Activated T-cell treated with anti-CD3 and anti-CD28 coated beads for 4 hours (primary cell): Measurements from ENCODE around the gene DLG2.
"Not testable (repeated sequence)": the region's sequence is repeated elsewhere in the genome, so short reads cannot be mapped to it uniquely, and the experiment has no call there.

ENCODE experiments used
- DNase-seq: peaks from one replicate; pipeline ENCODE4 v3.0.0-alpha.2; 2020

DLG2 gene

DNA sequence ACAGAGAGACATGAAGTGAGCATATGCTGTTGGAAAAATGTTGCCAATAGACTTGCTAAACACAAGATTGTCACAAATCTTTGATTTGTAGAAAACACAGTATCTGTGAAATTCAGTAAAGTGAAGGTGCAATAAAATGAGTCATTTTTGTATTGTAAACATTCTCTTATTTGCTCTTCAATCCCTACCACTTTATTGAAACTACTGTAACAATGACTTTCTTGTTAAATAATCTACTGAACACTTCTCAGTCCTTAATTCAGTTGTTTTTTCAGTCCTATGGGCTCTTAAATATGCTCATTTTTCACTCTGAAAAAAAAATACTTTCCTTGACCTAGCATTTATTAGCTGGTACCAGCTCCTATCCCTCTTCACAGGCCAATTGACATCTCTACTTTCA, 531.9 kb downstream of the DLG2 start:
- no peak for DNase-seq

- DNase-seq = no peak
Observed at GRCh38 chr11:85094795-85095194, 532.3 kb downstream of the DLG2 start.

GRCh38 chr11:85089654-85090053, 537.5 kb downstream of the DLG2 start:
- DNase-seq = no peak

DNA sequence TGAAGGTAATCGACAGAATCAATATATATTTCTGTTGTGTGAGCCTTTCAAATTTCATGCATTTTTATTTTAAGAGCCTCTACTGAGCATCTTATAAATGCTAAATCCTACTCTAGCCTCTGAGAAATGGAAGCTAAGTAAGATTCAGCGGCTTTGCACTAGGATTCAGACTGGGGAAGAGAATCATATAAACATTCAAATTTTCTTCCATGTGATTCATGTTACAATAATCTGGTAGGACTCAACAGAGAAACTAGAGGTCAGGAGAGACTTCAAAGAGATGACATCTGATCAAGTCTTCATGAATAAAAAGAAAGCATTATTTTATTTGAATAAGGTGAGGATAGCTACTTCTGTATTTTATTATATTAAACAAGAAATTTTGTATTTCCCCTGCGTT, 538.9 kb downstream of the DLG2 start:
- no peak for DNase-seq

- no peak for DNase-seq
Observed at GRCh38 chr11:85086504-85087284, 540.5 kb downstream of the DLG2 start.

- DNase-seq = no peak
Observed at GRCh38 chr11:85076535-85077330, 550.4 kb downstream of the DLG2 start.

- DNase-seq = no peak
Observed at GRCh38 chr11:85062659-85063058, 564.5 kb downstream of the DLG2 start.

DNA sequence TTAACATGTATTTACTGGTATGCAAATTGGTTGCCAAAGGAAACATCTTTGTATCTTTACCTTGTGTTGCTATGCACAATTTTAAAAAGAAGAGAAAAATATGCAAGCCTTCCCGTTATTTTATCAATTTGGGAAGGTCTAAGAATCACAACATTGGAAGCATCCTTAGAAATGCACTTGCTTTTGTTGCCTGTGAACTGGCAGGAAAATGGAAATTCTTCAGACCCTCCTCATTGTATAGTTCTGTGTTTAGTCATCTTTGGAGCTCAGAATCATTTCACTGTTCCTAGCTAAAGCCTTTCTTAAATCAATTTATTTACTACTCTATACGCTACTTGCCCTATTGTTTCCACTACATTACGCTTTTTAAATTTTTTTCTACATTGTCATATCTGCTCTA, 574.5 kb downstream of the DLG2 start:
- no peak for DNase-seq

- no peak for DNase-seq
Observed at GRCh38 chr11:85048801-85049200, 578.3 kb downstream of the DLG2 start.

GRCh38 chr11:85045716-85046115, 581.4 kb downstream of the DLG2 start:
- DNase-seq = no peak

- DNase-seq = no peak
Observed at GRCh38 chr11:85044911-85045310, 582.2 kb downstream of the DLG2 start.

- DNase-seq = no peak
Observed at GRCh38 chr11:85042361-85042760, 584.8 kb downstream of the DLG2 start.

DNA sequence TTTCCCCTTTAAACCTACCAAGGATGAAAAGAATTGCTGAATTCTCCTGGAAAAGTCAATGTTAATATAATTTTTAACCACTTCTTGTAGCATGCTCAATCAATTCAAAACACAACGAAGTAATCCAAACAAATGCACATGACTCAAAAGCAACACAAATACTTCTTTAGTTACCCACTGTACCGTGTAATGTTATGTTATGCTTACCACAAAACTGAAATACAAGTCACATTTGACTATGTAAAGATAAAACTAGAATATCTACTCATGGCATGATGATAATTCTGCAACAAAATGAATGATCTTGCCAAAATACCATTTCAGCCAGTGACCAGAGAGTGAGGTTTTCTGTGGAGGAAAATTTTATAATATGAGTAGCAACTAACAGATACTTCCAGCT, 587.0 kb downstream of the DLG2 start:
- no peak for DNase-seq

DNA sequence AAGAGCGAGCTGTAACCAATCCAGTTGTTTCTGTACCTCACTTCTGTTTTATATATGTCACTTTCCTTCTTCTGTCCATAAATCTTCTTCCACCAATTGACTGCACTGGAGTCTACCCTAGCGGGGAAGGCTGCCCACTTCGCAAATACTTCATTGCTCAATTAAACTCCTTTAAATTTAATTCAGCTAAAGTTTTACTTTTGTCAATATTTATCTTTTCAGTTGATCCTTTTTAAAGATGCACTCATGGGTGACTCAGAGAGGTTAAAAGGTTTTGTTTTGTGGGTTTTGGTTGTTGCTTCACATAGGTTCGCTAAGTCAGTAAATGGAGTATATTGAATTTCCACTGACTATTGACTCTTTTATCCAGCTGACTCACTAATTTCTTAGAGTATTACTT, 597.2 kb downstream of the DLG2 start:
- DNase-seq = no peak

DNA sequence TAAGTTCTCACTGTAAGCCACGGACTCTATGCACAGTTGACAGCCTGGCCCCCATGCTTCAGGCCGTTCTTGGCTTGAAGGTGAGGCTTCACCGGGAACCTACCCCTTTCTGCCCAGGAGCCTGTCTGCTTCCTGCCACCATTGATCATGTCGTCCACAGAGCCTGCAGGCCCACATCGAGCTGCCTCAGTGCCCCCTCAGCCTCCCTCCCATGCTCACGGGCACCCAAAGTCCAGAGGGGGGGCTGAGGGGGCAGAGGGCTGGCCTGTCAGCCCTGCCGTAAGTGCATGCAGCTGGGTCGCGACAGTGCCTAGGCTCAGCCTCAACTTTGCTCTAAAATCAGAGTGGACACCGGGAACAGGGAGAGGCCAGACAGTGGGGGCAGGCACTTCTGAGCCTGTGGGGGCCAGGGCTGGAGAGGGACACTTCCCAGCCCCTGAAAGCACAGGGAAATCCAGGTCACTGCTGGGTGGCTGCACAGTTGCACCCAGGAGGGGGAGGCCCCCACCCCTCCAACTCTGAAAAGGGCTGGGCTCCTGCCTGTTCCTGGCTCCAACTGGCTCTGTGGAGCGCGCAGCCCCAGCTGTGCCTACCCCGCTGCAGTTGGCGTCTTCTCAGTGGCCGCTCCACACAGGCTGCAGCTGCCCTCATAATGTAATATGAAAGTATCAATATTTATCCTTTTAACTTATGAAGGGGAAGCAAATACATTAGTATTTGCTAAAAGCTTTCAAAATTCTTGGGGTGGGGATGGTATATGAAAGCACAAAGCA, 598.6 kb downstream of the DLG2 start:
- DNase-seq = no peak

GRCh38 chr11:85027346-85027745, 599.8 kb downstream of the DLG2 start:
- no peak for DNase-seq

GRCh38 chr11:85021058-85021457, 606.1 kb downstream of the DLG2 start:
- no peak for DNase-seq

DNA sequence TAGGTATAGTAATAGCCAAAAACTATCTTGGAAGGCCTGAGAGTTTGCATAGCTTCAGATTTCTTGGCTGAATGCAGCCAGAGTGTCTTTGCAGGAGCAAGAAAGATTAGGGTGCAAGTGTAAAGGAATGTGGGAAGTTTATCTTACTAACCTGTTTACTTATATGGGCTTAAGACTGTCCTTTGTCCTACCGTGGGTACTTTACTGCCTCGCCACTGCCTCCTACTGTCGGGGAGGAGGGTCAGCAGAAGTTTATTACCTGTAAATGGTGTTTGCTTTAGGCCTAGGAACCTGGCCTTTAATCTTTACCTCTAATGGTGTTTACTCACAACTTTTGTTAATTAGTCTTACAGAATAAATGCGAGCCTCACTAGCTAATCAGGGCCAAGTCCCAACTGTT, 633.8 kb downstream of the DLG2 start:
- no peak for DNase-seq

DNA sequence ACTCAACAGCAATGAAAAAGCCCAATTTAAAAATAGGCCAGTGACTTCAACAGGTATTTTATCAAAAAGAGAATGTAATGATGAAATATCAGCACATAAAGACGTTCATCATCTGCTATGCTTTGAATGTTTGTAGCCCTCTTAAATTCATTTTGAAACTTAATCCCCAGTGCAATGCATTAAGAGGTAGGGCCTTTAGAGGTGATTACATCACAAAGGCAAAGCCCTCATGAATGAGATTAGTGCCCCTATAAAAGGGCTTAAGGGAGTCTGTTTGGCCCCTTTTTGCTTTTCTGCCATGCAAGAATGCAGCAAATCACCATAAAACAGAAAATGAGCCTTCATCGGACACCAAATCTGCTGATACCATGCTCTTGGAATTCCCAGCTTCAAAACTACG, 637.0 kb downstream of the DLG2 start:
- DNase-seq = no peak

GRCh38 chr11:84987686-84988187, 639.4 kb downstream of the DLG2 start:
- DNase-seq = not testable (repeated sequence)

GRCh38 chr11:84981301-84981700, 645.8 kb downstream of the DLG2 start:
- DNase-seq = no peak

DNA sequence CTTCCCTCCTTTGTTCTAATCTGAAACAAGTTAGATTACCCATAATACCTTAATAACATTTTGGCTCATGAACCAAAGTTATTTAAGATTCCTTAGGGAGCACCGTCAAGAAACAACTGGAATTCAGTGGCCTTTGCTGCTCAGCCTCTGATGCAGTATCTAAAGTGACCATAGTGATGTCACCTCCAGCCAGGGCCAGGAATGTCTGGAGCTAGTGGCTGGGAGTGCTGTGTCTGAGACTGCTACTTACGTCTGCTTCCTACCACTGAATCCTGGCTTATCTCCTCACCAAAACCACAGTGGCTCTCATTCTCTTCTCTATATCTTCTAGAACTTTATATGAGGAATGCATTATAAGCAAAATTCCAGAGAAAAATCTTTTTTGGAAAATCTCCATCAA, 658.0 kb downstream of the DLG2 start:
- no peak for DNase-seq

DNA sequence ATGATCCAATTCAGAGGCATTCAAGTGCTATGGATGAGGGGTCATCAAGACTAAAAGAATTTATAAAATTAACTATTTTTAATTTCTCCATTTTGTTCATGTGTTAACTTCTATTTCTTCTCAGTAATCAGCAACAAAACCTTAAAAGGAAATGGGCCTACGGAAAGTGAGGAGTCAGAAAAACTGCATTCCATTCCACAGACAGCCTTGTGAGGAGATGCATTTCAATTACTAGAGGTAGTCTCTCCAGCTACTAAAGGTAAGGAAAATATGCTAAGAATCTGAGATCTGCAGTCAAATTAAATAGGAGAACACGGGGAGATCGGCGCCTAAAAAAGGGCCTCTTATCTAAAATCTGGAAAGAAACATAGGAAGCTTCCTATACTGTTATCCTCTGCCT, 661.7 kb downstream of the DLG2 start:
- no peak for DNase-seq
